MCF 10A (cell line): ENCODE measurements around the gene ZBP1. TPM values are rescaled to one million over a fixed set of nuclear protein-coding genes. Genes with fewer than 3 reads are reported as not detected.

Experiments
- BruUV-seq: library from RNA; stranded (reverse); fragments of 400-500 nt; replicated peaks from 2 replicates; lab custom pipeline; 2021; lab: Mats Ljungman, UMichigan
- CTCF ChIA-PET: fragments of 300-600 bp; sonication (Branson Sonifier 250); formaldehyde crosslinking; extraction: SDS; loops from one replicate; lab custom pipeline; 2021; ENCODE audit warnings: antibody characterized with exemption, inconsistent platforms; lab: Yijun Ruan, JAX
- POLR2A ChIA-PET: fragments of 300-600, 350-650 bp; sonication (Branson Sonifier 250); formaldehyde crosslinking; extraction: SDS; loops from one replicate; lab custom pipeline; 2020; ENCODE audit warnings: antibody characterized with exemption, inconsistent platforms; lab: Yijun Ruan, JAX
- DNase-seq: peaks from one replicate; pipeline ENCODE4 v3.0.0-alpha.2; 2018; ENCODE audit not compliant: unreplicated experiment
- H3K27ac Mint-ChIP-seq: one replicate; pipeline ENCODE4 v1.8.0; 2022; ENCODE audit warnings: mild to moderate bottlenecking, low read depth, mixed read lengths; ENCODE audit not compliant: unreplicated experiment
- H3K27me3 Mint-ChIP-seq: one replicate; pipeline ENCODE4 v1.8.0; 2022; ENCODE audit warnings: mixed read lengths; ENCODE audit not compliant: insufficient read depth, unreplicated experiment
- H3K36me3 Mint-ChIP-seq: one replicate; pipeline ENCODE4 v1.8.0; 2022; ENCODE audit warnings: mild to moderate bottlenecking, moderate library complexity, mixed read lengths; ENCODE audit not compliant: insufficient read depth, unreplicated experiment
- H3K4me1 Mint-ChIP-seq: one replicate; pipeline ENCODE4 v1.8.0; 2022; ENCODE audit warnings: mixed read lengths; ENCODE audit not compliant: insufficient read depth, unreplicated experiment
- H3K4me3 Mint-ChIP-seq: one replicate; pipeline ENCODE4 v1.8.0; 2022; ENCODE audit warnings: mild to moderate bottlenecking, moderate library complexity, mixed read lengths; ENCODE audit not compliant: unreplicated experiment
- H3K9me3 Mint-ChIP-seq: one replicate; pipeline ENCODE4 v1.8.0; 2022; ENCODE audit warnings: mixed read lengths; ENCODE audit not compliant: unreplicated experiment
- CTCF ChIP-seq: fragments of 200-600 bp; IDR thresholded peaks from one replicate; pipeline ENCODE4 v1.8.0; 2022; ENCODE audit warnings: antibody characterized with exemption, mild to moderate bottlenecking; ENCODE audit not compliant: unreplicated experiment
- intact Hi-C: fragments of 100-400 bp; cut with micrococcal nuclease; formaldehyde crosslinking; loops from 2 replicates; pipeline ENCODE4 v1.14.1; 2022
- total RNA-seq: library from RNA; stranded (reverse); gene quantifications from 2 replicates; pipeline ENCODE4 v1.2.3, GENCODE V29; 2022

ZBP1 gene
- total RNA-seq, 1 experiment from 2014 or later = not detected

GRCh38 chr20:57650266-57650665 lies 30.0 kb upstream of the ZBP1 start:
- Mint-ChIP-seq H3K4me3 (no peak overlapping the region), H3K36me3 (peaks cover 29% of the 10 kb centered on the region), H3K27me3 (no peaks in the 10 kb centered on the region), H3K27ac (peak overlapping the region; percentile 16), H3K9me3 (no peaks in the 10 kb centered on the region), H3K4me1 (peaks cover 5% of the 10 kb centered on the region)
- DNase-seq = no peak
- intact Hi-C loops = no loop called here
- no peak for TF ChIP-seq CTCF
- CTCF ChIA-PET = interaction anchor here (0.6 kb wide), 1 partner anchor 102 kb away, joined by 4 read pairs; no protein-coding TSS in a partner anchor
- POLR2A ChIA-PET = no interaction called here
- BruUV-seq = no TSS peak

- ChIA-PET CTCF (interaction anchor here (0.6 to 5.7 kb wide), 2 partner anchors 27 to 101 kb away, joined by 4 to 20 read pairs; no protein-coding TSS in a partner anchor), POLR2A (no interaction called here)
- BruUV-seq = no TSS peak
- H3K27ac Mint-ChIP-seq = peak overlapping the region; percentile 16
- H3K36me3 Mint-ChIP-seq = peaks cover 29% of the 10 kb centered on the region
- intact Hi-C loops = no loop called here
- H3K9me3 Mint-ChIP-seq = no peaks in the 10 kb centered on the region
- no peak overlapping the region for H3K4me3 Mint-ChIP-seq
- peaks cover 3% of the 10 kb centered on the region for H3K4me1 Mint-ChIP-seq
- TF ChIP-seq CTCF = no peak
- no peak for DNase-seq
- no peaks in the 10 kb centered on the region for H3K27me3 Mint-ChIP-seq
Observed at GRCh38 chr20:57649617-57650015, 29.4 kb upstream of the ZBP1 start.

GRCh38 chr20:57648878-57649616 lies 28.8 kb upstream of the ZBP1 start:
- DNase-seq = no peak
- intact Hi-C loops = no loop called here
- no peaks in the 10 kb centered on the region for H3K27me3 Mint-ChIP-seq
- H3K9me3 Mint-ChIP-seq = peaks cover 5% of the 10 kb centered on the region
- H3K4me3 Mint-ChIP-seq = no peak overlapping the region
- ChIA-PET CTCF (interaction anchor here (0.7 to 5.7 kb wide), 3 partner anchors 22 to 383 kb away, joined by 4 to 20 read pairs (median 6); no protein-coding TSS in a partner anchor), POLR2A (interaction anchor here (1.6 kb wide), 1 partner anchor 36 kb away, joined by 4 read pairs; no protein-coding TSS in a partner anchor)
- no TSS peak for BruUV-seq
- peaks cover 29% of the 10 kb centered on the region for H3K36me3 Mint-ChIP-seq
- TF ChIP-seq CTCF = no peak
- peak overlapping the region; percentile 16 for H3K27ac Mint-ChIP-seq
- H3K4me1 Mint-ChIP-seq = no peaks in the 10 kb centered on the region

- H3K9me3 Mint-ChIP-seq = peaks cover 8% of the 10 kb centered on the region
- H3K36me3 Mint-ChIP-seq = peaks cover 25% of the 10 kb centered on the region
- POLR2A ChIA-PET = interaction anchor here (0.7 to 1.6 kb wide), 2 partner anchors 10 to 36 kb away, joined by 3 to 4 read pairs; no protein-coding TSS in a partner anchor
- no TSS peak for BruUV-seq
- DNase-seq = no peak
- H3K4me3 Mint-ChIP-seq = no peak overlapping the region
- no peak overlapping the region for H3K27ac Mint-ChIP-seq
- CTCF ChIA-PET = interaction anchor here (0.7 to 5.7 kb wide), 5 partner anchors 21 to 561 kb away, joined by 3 to 20 read pairs (median 4); no protein-coding TSS in a partner anchor
- TF ChIP-seq CTCF = no peak
- intact Hi-C loops = no loop called here
- no peaks in the 10 kb centered on the region for H3K27me3 Mint-ChIP-seq
- no peaks in the 10 kb centered on the region for H3K4me1 Mint-ChIP-seq
Observed at GRCh38 chr20:57647933-57648785, 27.9 kb upstream of the ZBP1 start.
